H4 (cell line): Measurements from ENCODE around the gene ANXA11. TPM values are rescaled to one million over a fixed set of nuclear protein-coding genes. Genes with fewer than 3 reads are reported as not detected.
"Not testable (repeated sequence)": the region's sequence is repeated elsewhere in the genome, so short reads cannot be mapped to it uniquely, and the experiment has no call there.

Source experiments
- DNase-seq: peaks from one replicate; pipeline ENCODE4 v3.0.0-alpha.2; 2015; ENCODE audit warnings: low spot score
- total RNA-seq: library from RNA; depleted of rRNA; stranded (reverse); fragments of >200 nt; shearing (Covaris generic); gene quantifications from 2 replicates; pipeline ENCODE4 v1.2.3, GENCODE V29; 2014; rRNA removed

Gene ANXA11
- total RNA-seq: 51.6 and 65.3 TPM in 2 replicates

DNA sequence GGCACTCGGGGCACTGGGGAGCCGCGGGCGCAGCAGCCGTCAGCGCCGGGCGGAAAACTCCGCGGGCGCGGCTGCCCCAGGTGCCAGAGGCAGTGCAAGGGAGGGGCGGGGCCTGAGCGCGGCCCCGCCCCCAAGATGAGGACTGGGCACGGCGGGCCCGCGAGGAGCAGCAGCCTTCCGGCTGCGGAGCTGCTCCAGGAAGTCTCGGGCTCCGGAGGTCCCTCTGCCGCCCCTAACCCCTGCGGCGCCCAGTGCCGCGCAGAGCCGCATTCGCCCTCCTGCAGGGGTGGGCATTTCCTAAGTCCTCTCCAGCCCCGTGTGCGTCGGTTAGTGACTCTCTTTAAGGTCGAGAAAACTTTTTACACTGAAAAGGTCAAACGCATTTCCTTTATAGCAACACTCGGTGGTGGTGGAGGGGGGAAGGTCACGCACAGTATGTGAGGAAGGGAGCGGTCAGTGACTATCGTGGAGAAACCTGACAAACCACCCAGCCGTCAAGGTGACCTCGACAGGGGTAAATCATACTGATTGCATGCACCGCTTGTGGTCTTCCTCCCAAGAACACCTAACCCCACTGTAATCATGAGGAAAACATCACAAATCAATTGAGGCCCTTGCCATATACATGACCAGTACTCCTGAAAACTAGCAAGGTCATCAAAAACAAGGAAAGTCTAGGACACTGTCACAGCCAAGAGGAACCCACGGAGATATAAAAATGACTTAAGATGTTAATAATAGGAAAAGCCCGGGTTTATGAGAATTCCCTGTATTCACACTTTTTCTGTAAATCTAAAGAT is at the start of gene ANXA11:
Gene ANXA11, minus strand, starts transcription at position 61 of the 800 bp plus-strand sequence. CDS start 32,676 bp downstream, outside the sequence.
- peak; percentile 29 for DNase-seq

DNA sequence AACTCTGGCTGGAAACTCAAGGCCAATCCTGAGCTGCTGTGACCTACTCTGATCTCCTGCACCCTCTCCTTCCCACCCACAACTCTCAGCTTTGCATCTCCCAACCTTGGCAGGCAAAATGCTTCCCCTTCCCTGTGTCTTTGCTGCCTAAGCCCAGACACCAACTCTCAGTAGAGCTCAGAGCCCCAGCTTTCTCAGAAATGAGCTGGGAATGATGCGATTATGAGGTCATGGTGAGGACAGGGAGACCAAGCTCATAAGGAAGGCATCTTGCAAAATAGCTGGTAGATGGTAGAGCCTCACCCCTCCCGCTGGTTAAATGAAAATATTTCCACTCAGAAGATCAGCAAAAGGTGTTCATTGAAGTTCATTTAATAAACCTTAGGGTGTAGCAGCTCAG is 49.4 kb upstream of the ANXA11 start:
- DNase-seq: not testable (repeated sequence)

DNA sequence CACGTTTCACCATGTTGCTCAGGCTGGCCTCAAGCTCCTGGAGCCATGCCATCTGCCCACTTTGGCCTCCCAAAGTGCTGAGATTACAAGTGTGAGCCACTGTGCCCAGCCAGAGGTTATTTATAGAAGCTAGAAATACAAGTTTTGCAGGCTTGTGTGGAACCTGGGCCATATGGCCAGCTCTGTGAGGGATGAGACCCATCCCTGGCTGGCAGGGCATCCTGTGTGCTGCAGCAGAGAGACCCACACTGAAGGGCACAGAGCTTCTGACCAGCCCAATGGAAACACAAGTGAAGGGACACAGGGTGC is 48.6 kb upstream of the ANXA11 start:
- DNase-seq: not testable (repeated sequence)

DNA sequence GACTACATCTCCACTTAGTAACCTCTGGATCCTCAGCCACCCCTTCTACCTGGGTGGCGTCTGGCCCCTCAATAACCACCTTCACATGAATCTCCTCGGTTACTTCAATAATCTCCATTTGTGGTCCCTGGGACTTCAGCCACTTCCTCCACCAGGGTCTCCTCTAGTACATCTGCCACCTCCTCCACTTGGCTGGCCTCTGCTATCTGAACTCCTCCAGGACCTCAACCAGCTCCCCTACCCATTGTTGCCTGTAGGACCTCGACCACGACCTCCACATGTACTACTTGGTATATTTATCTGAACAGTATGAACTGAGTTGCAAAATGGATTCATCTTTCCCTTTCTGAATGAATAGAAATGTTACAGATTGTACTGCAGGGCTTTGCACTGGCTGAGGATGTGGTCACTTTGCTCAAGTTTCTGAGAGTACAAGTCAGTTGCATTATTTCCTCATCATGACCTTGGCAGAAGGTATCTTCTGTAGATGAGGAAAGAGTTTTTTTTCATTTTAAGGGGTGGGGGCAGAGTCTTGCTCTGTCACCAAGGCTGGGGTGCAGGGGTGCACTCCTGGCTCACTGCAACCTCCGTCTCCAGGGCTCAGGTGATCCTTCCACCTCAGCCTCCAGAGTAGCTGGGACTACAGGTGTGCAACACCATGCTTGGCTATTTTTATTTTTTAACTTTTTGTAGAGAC is 48.1 kb upstream of the ANXA11 start:
- no peak for DNase-seq

DNA sequence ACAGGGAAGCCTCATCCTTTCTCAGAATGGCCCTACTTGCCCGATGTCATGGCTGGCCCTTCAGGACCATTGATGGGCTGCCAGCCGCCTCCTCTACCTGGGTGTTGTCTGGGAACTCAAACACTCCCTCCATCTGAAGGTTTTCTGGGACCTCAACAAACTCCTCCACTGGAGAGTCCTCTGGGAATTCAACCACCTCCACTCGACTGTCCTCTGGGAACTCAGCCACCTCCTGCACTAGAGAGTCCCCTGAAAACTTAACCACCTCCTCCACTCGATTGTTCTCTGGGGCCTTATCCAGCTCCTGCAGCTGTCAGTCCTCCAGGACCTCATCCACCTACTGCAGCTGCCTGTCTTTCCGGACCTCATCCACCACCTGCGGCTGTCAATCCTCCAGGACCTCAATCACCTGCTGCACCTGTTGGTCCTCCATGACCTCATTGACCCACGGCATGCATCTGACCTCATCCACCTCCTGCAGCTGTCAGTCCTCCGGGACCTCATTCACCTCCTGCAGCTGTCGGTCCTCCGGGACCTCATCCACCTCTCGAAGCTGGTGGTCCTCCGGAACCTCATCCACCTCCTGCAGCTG is 47.1 kb upstream of the ANXA11 start:
- DNase-seq: no peak

DNA sequence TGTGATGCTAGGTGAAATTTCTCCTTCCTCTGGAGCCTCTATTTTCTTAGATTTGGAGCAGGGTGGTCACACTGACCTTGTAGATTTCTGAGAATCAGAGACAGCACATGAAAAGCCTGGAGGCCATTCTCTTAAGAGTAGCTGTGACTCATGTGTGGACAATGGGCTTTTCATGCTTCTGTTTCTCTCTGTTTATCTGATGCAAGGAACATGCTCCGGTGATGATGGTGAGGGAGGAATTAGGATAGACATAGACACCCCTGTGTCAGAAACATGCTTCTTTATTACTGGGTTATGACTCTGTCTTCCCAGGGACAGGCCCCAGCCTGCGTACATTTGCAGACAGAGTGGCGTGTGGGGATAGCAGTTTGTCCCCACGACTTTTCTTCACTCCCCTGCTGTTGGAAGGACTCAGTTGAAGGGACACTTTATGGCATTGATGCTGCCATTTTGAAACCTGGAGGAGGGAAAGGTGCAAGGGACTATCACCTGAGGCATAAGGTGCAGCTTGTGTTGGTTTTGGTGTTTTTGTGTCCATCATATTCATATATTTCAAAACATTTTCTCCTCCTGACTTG is 46.5 kb upstream of the ANXA11 start:
- not testable (repeated sequence) for DNase-seq

DNA sequence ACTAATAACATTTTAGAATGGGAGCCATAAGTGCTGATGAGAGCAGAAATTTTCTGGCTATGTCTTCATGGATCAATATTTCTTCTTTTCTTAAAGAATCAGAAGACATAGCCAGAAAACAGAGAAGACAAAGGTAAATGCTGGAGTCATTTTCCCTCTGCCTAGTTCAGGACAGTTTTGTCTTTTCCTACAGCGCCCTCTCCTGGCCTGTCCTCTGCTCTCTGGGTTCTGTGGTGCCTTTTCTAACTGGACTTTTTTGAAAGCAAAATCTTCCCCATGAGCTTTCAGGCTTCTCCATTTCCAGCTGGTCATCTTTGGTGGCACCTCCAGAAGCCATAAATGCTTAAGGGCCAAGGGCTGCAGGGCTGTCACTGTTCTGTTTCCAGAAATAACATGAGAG is 45.1 kb upstream of the ANXA11 start:
- DNase-seq: not testable (repeated sequence)

DNA sequence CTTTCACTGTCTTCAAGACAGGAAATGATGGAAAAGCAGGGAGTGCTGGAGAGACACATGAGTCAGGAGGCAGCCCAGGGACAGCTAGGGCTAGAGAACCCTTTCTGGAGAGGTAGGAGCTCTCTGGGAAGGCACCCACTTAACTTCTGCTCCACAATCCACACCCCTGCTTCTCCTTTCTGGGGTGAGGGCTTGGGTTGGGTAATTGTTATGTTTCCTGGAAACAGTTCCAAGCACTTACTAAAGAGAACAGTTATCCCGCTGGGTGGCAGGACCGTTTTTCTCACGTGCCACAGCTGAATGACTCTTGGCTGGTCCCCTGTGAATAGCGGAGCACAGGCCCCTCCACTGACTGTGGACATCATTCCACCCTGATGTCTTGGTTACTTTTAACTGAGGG is 44.6 kb upstream of the ANXA11 start:
- DNase-seq: not testable (repeated sequence)

DNA sequence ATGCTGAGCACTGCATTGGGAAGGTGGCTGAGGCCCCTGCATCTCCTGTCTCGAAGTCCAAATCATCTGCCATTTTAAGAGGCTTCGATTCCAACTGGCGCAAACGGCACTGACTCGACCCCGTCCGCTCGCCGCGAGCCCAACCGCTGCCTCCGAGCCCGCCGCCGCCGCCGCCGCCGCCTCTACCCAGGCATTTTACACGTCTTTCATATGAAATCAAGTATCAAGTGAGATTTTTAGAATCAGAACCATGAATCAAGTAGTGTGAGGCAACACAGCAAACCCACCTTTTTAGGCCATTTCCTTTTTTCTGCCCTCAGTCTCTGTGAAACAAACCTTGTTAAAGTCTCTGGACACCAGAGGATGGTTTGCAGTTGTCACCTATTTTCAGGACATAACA is 42.3 kb upstream of the ANXA11 start:
- not testable (repeated sequence) for DNase-seq

DNA sequence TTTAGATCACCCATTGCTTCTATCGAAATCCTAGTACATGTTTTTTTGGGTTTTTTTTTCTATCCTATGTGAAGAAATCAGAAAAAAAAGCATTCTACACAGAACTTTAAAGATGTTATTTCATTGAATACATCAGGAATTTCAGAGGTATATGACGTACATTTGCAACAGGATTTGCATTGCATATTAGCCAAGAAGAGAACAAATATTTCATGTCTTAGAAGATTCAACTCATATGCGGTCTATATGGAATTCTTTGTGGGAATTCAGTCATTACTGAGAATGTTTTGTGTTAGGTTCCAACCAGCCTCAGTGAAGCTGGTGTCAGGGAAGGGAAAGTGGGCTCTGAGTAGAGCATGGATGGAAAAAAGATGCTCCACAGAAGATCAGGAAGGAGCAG is 39.0 kb upstream of the ANXA11 start:
- not testable (repeated sequence) for DNase-seq

DNA sequence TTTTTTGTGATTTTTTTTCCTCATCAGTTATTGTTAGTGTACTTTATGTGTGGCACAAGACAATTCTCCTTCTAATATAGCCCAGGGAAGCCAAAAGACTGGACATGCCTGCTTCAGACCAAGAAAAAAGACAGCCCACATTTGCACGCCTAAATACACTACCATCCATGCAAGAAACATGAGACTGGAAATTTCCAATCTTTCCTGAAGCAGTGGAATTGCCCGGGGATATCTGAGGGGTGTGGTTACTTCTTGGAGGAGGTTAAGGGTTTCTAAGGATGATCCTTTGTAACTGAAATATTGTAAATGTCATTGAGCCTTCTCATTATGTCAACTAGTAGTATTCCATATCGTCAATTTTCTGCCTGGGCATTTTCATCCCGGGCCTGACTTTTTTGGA is 37.0 kb upstream of the ANXA11 start:
- not testable (repeated sequence) for DNase-seq

DNA sequence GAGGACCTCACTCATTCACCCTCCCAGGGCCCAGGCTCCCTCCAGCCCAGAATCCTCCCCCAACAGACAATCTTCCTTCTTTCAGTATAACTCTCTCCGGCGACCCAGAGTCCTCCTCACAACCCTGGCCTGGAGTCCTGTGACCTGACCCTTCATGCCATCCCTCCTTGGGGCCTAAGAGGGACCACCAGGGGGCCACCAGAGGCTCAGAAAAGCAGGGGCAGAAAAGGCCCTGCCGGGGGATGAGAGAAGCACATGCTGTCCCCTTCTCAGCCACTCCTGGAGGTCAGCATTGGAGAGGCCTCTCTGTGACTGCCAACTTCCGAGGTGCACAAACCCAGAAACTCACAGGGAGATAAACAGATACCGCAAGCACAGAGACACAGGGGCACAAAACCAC is 31.1 kb upstream of the ANXA11 start:
- DNase-seq: not testable (repeated sequence)

DNA sequence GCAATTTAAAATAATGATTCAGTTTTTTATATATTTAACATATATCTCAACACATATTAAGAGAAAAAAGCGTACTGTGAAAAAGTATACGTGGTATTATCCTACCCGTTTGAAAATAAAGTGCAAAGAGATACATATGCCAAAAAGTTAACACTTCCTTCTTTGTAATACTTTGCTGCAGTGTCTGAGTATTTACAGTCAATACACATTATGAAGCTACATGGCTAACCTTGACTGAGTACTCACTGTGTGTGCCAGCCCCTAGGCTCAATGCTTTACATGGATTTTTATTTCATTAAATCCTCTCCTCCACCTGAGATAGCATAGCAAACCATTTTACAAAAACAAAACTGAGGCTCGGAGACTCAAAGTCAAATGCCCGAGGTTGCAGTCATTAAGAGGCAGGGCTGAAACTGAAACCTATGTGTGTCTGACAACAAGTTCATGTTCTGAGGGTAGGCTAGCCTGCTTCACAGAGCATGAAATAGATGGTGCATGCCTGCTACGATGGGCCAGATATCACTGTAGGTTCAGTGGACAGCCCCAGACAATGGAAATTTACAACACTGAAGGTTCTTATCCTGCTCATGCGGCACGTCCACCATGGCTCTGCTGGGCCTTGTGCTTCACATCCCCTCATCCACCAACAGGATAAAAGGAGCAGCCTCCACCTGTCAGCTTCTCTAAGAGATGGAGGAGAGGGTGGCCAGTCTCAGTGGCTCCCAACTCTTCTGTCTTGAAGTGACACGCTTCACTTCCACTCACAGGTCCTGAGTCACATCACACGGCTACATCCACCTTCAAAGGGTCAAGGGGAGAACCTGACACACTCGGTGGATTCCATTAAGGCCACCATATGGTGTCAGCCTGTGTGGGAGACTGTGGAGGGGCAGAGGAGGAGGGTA is 29.2 kb upstream of the ANXA11 start:
- DNase-seq: not testable (repeated sequence)

DNA sequence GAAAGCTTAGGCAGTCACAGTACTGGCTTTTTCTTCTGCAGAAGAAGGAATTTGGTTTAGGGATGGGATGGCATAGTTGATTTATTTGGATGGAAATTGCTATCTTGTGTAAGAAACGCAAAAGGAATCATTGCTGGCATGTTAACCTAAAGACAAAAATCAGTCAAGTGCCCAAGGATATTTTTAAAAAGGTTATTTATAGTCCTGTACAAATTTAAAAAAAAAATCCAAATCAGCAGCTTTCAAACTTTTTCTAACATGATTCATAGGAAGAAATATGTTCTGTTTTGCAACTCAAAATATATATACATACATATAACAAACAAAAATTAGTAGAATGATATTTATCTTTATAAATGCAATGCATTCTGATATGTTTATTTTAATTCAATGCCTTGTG is 28.5 kb upstream of the ANXA11 start:
- DNase-seq: not testable (repeated sequence)

DNA sequence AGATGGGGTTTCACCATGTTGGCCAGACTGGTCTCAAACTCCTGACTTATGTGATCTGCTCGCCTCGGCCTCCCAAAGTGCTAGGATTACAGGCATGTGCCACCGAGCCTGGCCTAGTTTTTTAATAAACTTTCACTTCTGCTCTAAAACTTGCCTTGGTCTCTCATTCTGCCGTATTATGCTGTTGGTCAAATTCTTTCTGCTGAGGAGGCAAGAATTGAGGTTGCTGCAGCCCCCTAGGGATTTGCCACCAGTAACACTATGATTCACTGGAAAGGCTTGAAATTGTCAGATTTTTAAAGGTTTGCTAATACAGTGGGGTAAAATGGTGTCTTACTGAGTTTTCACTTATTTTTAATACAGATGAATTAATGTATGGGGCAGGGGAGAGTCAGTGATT is 21.4 kb upstream of the ANXA11 start:
- not testable (repeated sequence) for DNase-seq

DNA sequence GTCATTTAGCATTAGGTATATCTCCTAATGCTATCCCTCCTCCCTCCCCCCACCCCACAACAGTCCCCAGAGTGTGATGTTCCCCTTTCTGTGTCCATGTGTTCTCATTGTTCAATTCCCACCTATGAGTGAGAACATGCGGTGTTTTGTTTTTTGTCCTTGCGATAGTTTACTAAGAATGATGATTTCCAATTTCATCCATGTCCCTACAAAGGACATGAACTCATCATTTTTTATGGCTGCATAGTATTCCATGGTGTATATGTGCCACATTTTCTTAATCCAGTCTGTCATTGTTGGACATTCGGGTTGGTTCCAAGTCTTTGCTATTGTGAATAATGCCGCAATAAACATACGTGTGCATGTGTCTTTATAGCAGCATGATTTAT is 17.7 kb upstream of the ANXA11 start:
- not testable (repeated sequence) for DNase-seq

DNA sequence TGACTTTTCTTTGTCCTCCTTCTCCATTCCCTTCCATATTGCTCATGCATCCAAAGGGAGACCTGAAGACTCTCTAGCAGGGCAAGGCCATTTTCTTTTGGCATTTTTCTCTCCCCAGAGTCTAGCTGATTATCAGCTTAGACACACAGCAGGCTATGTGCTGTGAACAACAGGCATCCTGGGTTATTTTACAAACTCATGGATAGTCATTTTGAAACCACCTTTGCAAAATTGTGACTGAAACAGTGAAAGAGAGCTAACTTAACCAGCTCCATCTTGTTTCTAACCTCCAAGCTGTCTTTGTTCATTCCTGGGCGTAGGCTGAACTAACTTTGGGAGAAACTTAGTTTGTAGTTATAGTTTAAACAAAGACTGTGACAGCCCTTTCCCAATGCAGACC is 13.5 kb upstream of the ANXA11 start:
- not testable (repeated sequence) for DNase-seq

DNA sequence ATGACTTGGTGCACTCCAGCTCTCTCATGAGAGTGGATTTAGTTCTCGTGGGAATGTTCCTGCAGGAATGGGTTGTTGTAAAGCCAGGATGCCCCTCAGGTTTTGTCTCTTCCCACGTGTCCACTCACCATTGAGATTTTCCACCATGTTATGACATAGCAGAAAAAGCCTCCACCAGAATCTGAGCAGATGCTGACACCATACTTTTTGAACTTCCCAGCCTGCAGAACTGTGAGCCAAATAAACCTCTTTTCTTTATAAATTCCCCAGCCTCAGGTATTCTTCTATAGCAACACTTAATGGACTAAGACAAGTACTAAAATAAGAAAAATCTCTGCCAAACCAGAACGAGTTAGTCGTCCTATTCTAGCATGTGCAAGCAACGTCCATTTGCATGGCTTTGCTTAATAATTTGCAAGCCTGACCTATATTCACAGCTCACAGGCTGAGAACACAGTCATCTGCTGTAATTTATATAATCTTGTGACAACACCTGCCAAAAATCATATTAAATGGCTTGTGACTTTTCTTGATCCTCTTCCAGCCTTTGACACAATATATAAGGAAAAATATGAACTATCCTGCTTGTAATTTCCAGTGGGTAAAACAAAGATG is 9.1 kb upstream of the ANXA11 start:
- not testable (repeated sequence) for DNase-seq

DNA sequence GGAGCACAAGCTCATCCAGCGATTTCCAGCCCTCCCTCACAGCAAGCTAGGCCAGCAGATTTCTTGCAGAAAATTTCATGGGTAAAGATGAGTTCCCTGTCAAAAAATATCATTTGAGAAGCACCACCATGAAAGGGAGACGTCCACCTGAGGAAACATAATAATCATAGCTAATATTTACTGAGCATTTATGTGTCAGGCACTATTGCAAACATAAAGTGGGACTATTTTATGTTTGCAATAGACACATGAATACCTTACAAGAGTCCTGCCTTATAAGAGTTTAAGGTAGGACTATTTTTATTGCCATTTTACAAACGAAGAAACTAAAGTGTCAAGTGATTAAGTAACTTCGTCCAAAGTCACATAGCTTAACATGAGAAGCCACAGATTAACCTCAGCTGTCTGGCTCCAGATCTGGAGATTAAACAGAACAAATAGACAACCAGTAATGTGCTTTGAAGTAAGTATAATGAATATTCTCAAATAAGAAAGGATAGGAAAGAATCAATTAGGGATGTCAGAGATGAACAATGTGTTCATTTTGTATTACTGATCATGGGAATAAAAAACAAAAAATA is 7.3 kb upstream of the ANXA11 start:
- not testable (repeated sequence) for DNase-seq

DNA sequence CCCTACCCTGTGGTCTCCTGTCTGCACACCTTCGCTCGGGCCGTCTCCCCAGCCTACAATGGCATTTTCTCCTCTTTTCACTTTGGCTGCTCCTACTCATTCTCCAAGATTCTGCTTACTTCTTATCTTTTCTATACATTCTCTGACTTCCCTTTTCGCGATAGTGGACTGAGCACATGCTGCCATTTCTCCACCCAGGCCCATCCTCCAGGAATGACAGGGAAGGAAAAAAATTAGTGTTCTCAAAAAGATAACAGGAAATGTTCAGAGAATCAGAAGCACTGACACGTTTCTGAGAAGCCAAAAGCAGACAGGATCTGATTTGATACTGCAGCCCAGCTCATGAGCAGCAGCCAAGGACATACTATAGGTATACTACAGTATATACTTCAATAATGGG is 6.4 kb upstream of the ANXA11 start:
- no peak for DNase-seq

DNA sequence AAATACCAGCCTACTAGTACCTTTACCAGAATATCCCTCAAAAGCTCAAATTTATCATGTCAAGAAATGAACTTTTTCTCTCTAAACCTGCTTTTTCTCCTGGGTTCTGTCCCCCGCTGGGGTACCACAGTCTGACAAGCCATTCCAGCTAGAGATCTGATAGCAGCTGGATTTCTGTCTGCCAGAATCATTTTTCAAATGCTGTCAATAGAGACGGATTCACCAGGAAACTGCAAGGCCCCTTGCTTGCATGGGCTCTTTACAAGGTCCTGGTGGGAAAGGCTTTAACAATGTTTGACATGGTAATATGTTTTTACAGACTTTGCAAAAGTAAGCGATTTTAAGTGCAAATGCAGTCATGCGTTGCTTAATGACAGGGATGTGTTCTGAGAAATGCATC is 4.9 kb upstream of the ANXA11 start:
- no peak for DNase-seq
